GM19324 (cell line): ENCODE measurements around the gene RGS8.

Source experiments
- ATAC-seq: cut with Tn5 transposase; IDR thresholded peaks from one replicate; pipeline ENCODE4 v1.9.1; 2021; ENCODE audit warnings: mild to moderate bottlenecking, moderate library complexity; ENCODE audit not compliant: unreplicated experiment, low FRiP score

The RGS8 gene

DNA sequence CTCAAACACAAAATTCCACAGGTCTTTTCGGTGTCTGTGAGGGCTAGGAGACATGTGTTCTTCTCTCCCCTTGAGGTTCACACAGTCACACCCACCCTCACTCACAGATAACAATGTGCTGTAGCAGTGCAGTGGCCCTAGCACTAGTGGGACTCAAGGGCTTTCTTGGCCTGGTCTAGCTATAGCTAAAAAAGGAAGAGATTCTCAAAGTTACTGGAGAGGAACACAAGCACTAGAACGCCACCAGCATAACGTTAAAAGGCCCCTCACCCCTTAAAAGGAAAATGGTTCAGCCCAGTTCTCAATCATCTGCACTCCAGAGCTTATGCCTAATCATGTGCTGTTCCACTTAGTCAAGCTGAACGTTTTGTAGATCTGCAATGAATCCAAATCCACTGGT lies 39.5 kb downstream of the RGS8 start:
- ATAC-seq: no peak

DNA sequence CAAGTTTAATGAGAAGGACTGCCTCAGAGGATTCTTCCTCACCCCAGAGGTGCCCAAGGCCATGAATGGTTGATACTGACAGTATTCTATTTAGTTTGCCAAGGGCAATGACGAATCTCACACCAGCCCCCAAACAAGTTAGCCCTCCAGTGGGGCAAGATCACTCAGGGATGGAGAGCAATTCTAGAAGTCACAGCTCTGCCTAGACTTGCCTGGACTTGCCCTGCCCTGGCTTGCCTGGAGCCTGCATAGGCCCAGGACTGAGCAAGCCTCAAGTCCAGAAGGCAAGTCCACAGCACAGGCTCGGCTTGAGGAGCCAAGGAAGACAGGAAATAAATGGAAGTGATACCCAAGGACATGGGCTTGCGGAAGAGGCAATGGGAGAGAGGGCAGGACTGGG lies 40.7 kb downstream of the RGS8 start:
- ATAC-seq: no peak

DNA sequence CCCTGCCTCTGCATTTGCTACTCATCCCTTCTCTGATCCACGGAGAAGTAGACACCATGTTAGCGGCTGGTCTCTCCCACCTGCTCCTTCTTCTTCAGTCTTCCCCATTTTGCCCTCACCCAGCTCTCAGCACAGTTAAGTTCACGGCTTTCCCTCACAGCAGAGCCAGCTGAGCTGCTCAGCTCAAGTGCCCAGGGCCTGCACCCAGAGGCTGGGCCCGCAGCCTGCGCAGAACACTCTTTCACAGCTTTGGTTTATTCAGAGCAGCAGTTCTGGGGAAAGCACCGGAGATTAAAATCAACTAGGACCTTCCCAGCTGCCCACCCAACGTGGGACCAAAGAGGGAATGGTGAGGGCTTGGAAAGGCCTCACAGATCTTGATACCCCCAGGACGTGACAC lies 41.9 kb downstream of the RGS8 start:
- ATAC-seq: no peak

DNA sequence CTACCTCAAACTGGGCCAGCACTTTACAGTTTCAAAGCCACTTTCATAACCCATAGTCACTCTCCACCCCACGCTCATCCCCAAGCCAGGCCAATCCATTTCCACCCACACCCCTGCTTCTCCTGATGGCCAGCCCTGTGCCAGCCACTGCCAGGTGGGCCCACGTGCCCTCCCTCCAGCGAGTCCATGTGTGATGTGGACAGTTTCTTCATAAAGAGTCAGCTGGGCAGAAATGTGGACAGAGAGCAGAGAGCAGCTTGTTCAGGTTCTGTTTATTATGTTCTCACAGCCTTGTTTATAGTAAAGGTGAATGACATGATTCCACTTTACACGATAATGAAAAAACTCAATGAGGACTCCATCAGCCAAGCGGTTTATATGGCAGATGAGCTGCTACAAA lies 42.8 kb downstream of the RGS8 start:
- no peak for ATAC-seq

DNA sequence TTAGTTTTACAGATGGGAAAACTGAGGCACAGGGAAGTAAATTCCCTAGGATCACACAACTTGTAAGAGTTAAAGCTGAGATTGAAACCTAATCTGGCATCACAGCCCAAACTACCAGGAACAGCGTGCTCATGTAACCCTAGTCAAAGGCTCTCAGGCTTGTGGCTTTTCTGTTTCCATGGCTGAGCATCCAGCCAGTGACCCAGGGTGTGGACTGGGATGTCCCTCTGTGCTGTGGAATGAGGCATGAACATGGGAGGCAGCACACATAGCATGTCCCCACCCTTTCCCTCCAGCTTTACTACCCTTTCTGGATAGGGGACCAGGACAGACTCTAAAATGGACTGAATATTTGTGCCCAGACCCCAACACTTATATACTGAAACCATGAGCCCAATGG lies 45.1 kb downstream of the RGS8 start:
- ATAC-seq: no peak

DNA sequence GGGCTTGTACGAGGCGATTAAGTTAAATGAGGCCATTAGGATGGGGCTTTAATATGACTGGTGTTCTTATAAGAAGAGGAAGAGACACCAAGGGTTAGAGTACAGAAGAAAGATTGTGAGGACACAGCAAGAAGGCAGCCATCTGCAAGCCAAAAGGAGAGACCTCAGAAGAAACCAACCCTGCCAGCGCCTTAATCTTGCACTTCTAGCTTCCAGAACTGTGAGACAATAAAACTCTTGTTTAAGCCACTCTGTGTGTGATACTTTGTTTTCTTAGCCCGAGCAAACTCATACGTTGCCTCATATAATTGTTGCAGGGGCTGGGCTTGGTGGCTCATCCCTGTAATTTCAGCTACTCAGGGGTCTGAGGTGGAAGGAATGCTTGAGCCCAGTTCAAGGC lies 46.6 kb downstream of the RGS8 start:
- ATAC-seq: no peak

DNA sequence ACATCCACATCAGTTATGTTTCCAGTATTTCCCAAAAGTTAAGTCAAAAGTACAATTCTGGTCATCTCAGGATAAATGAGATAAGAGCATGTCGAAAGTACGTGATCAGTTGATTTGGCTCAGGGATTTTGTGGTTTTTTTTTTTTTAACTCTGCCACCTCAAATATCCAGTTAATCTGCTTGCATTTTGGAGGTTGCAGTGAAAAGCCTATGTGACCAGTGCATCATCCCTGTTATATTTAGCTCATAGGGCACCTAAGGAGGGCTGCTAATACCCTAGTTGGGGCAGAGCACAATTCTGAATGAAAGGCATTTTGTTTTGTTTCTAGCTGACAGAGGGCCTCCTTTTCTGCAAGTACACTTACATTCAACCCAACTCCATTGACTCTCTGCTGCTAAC lies 48.5 kb downstream of the RGS8 start:
- ATAC-seq: no peak
